ENCODE data around the gene ZNF701. TPM values are rescaled to one million over a fixed set of nuclear protein-coding genes. Genes with fewer than 3 reads are reported as not detected.
"Not testable (repeated sequence)": the region's sequence is repeated elsewhere in the genome, so short reads cannot be mapped to it uniquely, and the experiment has no call there.

ZNF701 gene
- total RNA-seq, 1 donor from 2014 or later = 4.1 TPM

DNA sequence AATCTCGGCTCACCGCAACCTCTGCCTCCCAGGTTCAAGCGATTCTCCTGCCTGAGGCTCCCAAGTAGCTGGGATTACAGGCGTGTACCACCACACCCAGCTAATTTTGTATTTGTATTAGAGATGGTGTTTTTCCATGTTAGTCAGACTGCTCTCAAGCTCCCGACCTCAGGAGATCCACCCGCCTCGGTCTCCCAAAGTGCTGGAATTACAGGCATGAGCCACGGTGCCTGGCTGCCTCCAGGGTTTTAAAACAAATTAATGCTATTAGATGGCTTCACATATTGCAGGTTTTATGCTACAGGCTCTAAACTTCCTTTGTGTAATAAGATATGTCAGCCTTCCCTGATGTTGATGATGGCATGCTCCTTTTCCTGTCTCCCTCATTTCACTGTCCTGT is 8.5 kb upstream of the ZNF701 start:
- ATAC-seq; DNase-seq (ENCODE audit: low spot score): not testable (repeated sequence)

DNA sequence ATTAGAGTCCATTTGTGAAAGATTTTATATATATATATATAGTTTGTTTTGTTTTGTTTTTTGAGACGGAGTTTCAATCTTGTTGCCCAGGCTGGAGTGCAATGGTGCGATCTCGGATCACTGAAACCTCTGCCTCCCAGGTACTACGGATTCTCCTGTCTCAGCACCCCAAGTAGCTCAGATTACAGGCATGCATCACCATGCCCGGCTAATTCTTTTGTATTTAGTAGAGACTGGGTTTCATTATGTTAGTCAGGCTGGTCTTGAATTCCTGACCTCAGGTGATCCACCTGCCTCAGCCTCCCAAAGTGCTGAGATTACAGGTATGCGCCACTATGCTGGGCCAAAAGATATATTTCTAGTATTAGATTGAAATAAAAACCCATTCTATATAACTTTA is 4.0 kb upstream of the ZNF701 start:
- DNase-seq (ENCODE audit: low spot score) (no peak), ATAC-seq (no peak)

DNA sequence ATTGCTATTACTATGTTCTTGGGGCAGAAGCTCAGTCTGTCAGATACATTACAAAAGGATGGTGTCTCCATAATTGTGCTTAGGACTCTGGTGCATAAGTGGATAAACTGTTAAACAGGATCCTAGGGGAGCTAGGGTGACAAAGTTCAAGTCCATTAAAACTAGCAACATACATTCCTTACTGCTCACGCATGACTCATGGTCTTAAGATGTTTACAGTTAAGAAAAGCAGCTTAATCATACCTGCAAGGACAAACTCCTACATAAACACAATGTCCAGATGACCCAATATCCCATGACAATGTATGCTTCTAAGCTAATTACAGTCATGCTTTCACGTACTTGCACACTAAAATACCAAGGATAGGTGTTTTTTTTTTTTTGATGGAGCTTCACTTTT is 3.5 kb upstream of the ZNF701 start:
- no peak for DNase-seq (ENCODE audit: low spot score)
- ATAC-seq = no peak

DNA sequence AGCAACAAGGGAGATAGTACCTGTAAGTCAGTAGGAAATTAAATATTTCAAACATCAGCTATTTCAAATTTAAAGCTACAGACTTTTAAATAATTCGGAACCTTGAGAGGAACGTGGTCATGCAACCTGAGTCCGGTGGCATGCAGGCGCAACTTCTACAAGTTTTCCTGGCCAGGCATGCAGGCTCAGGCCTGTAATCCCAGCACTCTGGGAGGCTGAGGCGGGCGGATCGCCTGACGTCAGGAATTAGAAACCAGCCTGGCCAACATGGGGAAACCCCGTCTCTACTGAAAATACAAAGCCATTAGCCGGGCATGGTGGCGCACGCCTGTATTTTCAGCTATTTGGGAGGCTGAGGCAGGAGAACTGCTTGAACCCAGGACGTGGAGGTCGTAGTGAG is 2.2 kb upstream of the ZNF701 start:
- ATAC-seq (no peak), DNase-seq (ENCODE audit: low spot score) (no peak)

DNA sequence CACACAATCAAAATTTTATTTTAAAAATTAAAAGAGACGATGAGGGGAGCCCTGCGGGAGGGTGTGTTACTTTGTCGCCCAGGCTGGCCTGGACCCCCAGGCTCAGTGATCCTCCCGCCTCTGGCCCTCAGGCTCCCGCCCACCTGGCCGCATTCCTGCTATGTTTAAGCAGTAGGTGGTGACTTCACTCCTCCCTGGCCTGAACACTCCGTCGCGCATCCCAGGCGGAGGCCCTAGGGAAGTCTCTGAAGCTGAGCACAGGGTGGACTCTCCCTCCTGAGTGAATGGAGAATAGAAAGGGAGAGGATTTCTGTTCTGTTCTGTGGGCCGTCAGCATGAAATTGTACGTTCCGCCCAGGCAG is 468 bp upstream of the ZNF701 start:
- DNase-seq (ENCODE audit: low spot score) (peak; percentile 46), ATAC-seq (peak; percentile 11)

DNA sequence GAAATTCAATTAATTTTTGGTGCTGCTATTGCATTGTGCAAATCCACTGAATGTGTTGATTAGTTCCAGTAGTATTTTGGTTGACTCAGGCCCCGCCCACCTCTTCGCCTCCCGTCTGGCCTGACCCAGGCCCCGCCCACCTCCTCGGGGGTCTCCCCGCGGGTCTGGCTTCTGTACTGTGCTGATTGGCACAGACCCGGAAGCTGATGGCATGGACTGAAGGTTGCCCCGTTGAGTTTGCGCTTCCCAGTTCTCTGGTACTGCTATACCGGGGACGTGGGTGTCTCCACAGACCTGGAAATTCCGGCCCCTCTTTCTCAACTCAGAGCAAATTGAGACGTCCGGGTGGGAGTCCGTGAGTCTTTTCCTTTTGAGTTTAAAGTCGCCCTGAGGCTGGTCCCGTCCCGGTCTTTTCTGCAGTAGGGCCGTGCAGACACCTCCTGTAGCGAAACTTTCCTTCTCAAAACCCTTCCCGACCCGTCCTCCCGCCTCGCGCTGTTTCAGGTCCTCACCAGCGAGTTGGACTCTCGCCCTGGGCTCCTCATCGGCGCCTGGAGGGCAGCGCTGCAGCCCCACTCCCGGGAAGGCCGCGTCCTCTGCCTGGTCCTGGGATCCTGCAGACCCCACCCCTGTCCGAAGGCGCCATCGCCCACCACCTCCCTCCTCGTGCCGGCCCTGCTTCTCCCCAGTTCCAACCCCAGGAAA is 14.8 kb downstream of the ZNF701 start:
- ATAC-seq (no peak), DNase-seq (ENCODE audit: low spot score) (no peak)

DNA sequence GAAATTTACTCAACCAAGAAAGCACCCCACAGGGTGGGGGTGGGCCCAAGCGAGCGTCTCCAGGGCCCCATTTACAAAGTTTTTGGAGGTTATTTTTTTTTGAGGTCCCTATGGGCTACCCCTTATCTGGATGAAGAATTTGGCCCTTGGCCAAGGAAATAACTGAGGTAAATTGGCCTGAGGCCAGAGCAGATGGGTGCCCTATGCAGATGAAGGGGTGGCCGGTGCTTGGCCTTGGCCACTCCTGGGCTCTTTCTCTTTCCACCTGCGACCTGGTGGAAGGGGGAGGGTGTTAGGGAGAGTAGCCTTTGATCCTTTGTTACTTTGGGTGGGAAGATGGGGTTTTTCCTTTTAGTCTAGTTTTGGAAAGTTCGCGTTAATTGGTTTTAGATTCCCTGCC is 15.5 kb downstream of the ZNF701 start:
- no peak for DNase-seq (ENCODE audit: low spot score)
- no peak for ATAC-seq

DNA sequence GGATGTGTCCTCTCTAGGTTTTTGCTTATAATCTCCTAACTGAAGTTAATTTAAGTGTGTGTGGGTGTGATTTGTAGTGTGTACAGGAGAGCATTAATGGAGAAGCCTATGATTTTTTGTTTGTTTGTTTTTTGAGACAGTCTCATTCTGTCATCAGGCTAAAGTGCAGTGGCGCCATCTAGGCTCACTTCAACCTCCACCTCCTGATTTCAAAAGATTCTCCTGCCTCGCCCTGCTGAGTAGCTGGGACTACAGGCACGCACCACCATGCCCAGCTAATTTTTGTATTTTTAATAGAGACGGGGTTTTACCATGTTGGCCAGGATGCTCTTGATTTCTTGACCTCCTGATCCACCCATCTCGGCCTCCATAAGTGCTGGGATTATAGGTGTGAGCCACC is 20.6 kb downstream of the ZNF701 start:
- no peak for DNase-seq (ENCODE audit: low spot score)
- no peak for ATAC-seq

DNA sequence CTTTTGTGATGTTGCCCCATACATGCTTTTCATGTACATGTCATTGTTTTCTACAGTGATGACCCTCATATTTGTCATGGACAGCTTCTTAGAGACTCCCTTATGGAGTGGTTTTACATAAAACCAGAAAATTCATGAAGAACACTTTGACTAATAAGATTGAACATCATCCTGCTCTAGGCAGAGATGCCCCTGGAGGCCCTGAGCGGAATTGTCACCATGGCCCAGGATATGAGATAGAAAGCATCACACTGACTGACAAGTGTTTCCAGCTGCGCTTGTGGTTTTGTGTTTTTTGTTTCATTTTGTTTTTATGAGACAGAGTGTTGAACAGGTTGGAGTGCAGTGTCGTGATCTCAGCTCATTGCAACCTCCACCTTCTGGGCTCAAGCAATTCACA is 22.2 kb downstream of the ZNF701 start:
- ATAC-seq = no peak
- no peak for DNase-seq (ENCODE audit: low spot score)

DNA sequence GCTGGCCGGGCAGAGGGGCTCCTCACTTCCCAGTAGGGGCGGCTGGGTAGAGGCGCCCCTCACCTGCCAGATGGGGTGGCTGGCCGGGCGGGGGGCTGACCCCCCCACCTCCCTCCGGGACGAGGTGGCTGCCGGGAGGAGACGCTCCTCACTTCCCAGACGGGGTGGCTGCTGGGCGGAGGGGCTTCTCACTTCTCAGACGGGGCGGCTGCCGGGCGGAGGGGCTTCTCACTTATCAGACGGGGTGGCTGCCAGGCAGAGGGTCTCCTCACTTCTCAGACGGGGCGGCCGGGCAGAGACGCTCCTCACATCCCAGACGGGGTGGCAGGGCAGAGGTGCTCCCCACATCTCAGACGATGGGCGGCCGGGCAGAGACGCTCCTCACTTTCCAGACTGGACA is 23.4 kb downstream of the ZNF701 start:
- not testable (repeated sequence) for DNase-seq (ENCODE audit: low spot score); ATAC-seq

DNA sequence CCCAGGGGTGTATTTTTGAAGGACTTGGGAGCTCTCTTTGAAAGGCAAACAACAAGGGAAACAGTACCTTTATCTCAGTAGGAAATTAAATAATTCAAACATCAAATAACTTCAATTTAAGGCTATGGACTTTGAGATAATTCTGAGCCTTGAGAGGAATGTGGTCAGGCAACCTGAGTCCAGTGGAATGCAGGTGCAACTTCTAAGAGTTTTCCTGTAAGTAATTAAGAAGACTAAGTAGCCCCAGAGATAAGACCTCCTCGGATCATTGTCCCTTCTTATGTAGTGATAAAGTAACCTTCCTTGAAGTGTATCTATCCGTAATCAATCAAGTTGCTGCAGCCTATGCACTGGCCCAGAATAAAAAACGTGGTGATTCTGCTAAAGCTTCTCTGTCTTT is 29.2 kb downstream of the ZNF701 start:
- DNase-seq (ENCODE audit: low spot score) (no peak), ATAC-seq (no peak)

DNA sequence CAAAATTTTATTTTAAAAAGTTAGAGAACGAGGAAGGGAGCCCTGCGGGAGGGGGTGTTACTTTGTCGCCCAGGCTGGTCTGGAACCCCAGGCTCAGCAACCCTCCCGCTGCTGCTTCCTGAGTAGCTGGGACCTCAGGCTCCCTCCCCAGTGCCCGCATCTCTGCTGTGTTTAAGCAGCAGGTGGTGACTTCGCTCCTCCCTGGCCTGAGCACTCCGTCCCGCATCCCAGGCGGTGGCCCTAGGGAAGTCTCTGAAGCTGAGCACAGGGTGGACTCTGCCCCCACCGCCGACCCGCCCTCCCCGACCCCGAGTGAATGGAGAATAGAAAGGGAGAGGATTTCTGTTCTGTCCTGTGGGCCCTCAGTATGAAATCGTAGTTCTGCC is 30.5 kb downstream of the ZNF701 start:
- peak; percentile 38 for ATAC-seq
- DNase-seq (ENCODE audit: low spot score) = peak; percentile 45

DNA sequence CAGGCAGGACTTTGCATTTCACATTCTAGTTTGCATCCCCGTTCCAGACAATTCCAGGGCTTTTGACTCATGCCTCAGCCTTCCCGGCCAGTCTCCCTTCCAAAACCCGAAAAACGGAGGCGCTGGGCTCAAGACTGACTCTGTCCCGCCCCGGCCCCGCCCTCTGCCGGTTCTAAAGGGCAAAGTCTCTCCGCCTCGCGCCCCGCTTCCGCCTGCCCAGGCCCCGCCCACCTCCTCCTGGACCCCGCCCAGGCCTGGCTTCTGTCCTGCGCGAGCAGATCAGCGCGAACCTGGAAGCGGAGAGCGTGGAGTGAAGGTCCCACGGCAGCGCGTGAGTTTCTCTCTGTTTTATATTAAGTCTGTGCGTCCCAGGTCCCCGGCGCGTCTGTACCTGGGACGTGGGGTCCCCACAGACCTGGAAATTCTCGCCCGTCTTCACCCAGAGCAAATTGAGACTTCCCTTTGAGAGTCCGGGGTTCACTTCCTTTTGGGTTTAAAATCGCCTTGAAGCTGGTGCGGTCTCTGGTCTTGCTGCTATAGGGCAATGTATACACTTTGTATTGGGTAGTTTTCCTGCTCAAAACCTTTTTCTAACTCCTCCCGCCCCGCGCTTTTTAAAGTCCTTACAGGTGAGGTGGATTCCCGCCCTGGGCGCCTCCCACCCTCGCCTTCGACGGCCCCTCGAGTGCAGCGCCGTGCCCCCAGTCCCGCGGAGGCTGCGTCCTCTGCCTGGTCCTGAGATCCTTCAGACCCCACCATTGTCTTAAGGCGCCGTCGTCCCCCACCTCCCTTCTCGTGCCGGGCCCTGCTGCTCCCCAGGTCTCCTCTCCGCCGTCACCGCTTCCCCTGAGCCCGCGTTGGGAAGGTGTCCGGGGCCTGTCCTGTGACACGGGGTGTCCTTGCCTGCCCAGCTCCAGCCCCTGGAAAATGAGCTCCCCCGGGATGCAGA is 31.2 kb downstream of the ZNF701 start:
- peak; percentile 89 for DNase-seq (ENCODE audit: low spot score)
- peak; percentile 100 for ATAC-seq

DNA sequence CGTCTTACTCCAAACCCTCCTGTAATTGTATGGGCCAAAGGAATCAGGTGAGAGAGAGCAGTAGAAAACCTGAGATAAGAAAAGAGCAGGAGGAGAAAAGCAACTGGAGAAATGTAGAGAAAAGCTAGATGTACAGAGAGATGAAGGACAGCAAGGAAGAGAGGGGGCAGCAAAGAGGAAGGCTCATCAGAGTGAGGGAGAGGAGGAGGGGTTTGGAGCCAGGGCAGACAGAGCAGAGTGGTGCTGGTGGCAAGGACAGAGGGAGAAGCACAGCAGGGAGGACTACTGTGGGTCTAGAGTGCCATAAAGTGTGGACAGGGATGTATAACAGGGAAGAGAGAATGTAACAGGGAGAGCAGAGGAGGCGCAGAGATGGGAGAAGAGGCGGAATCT is 31.9 kb downstream of the ZNF701 start:
- not testable (repeated sequence) for ATAC-seq; DNase-seq (ENCODE audit: low spot score)

DNA sequence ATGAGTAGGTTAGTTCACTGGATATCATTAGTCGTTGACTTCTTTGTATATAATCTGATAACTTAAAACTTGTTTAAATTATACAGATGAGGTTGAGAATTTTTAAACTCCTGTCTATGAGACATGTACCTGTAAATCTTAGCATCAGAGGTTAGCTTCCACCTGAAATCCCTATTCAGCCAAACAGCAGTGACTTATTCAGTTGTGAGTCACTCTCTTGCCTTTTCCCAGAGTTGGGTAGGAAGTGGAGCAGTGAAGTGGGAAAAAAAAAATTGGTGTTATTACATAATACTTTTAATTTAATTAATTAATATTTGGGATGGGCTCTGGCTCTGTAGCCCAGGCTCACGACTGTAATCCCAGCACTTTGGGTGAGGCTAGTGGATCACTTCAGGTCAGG is 32.9 kb downstream of the ZNF701 start:
- ATAC-seq (no peak), DNase-seq (ENCODE audit: low spot score) (no peak)

DNA sequence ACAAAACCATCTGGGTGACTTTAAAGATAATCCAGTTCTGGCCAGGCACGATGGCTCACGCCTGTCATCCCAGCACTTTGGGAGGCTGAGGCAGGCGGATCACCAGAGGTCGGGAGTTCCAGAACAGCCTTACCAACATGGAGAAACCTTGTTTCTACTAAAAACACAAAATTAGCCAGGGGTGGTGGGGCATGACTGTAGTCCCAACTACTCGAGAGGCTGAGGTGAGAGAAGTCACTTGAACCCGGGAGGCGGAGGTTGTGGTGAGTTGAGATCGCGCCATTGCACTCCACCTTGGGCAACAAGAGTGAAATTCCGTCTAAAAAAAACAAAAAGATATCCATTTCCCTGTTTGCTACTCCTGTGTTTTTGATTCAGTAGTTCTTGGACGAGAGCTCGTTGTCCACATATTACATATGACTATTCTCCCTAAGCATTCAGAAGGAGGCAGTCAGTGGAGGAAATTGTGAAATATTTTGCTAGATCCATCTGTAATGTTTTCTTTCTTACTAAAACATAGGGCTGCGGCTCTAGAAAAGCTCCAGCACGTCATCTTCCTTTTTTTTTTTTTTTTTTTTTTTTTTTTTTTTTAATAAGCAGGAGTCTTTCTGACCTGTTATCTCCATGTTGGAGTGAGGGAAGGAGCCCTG is 33.6 kb downstream of the ZNF701 start:
- ATAC-seq = no peak
- no peak for DNase-seq (ENCODE audit: low spot score)

DNA sequence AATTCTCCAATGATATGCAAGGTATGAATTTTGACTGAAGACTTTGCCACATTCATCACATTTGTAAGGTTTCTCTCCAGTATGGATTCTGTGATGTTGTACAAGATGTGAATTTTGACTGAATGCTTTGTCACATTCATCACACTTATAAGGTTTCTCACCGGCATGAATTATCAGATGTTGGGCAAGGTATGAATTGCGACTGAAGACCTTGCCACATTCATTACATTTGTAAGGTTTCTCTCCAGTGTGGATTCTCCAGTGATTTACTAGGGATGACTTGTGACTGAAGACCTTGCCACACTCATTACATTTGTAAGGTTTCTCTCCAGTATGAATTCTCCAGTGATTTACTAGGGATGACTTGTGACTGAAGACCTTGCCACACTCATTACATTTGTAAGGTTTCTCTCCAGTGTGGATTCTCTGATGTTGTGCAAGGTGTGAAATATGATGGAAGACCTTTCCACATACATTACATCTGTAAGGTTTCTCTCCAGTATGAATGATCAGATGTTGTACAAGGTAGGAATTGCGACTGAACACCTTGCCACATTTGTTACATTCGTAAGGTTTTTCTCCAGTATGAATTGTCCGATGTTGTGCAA is 43.3 kb downstream of the ZNF701 start:
- DNase-seq (ENCODE audit: low spot score) = no peak
- ATAC-seq = no peak

DNA sequence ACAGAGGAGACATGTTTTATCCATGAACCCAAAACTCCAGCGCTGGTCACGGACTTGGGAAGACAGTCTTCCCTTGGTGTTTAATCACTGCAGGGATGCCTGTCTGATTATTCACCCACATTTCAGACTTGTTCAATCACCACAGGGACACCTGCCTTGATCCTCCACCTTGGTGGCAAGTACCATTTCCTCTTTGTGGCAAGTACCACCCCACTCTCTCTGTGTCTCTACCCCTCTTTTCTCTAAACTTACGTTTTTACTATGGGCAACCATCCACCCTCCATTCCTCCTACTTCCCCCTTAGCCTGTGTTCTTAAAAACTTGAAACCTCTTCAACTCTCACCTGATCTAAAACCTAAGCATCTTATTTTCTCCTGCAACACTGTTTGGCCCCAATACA is 51.3 kb downstream of the ZNF701 start:
- DNase-seq (ENCODE audit: low spot score) = no peak
- no peak for ATAC-seq

DNA sequence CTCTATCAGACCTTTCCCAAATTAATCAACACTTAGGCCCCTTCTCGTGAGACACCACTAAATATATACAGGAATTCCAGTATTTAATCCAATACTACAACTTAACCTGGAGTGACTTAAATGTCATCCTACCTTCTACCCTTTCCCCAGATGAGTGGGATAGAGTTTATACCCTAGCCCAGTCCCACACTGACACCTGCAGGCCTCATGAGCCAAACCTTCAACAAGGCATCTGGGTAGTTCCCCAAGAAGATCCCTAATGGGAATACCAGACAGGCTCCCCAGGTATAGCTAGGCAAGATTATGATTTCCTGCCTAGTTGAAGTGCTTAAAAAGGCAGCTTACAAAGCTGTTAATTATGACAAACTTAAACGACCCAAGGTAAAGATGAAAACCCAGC is 52.2 kb downstream of the ZNF701 start:
- DNase-seq (ENCODE audit: low spot score) = no peak
- no peak for ATAC-seq

DNA sequence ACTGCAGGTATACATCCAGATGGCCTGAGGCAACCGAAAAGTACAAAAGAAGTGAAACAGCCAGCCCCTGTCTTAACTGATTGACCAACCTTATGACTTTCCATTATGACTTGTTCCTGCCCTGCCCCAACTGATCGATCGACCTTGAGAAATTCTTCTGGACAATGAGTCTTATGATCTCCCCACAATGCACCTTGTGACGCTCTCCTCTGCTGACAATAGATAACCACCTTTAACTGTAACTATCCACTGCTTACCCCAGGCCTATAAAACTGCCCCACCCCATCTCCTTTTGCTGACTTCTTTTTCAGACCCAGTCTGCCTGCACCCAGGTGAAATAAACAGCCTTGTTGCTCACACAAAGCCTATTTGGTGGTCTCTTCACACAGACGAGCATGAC is 56.8 kb downstream of the ZNF701 start:
- DNase-seq (ENCODE audit: low spot score) (no peak), ATAC-seq (no peak)

DNA sequence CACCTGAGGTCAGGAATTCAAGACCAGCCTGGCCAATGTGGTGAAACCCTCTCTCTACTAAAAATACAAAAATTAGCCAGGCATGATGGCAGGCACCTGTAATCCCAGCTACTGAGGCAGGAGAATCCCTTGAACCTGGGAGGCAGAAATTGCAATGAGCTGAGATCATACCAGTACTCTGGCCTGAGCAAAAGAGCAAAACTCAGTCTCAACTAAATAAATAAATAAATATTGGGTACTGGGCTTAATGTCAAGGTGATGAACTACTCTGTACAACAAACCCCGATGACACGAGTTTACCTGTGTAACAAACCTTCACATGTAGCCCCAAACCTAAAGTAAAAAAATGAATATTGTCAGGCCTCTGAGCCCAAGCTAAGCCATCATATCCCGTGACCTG is 57.4 kb downstream of the ZNF701 start:
- DNase-seq (ENCODE audit: low spot score) = not testable (repeated sequence)

More for the DNA sequence above, 57.4 kb downstream of the ZNF701 start:
- ATAC-seq = not testable (repeated sequence)
